DOHH2 (cell line): ENCODE data around the gene TRPC4AP.

ENCODE experiments used
- CTCF ChIP-seq: fragments of 200-600 bp; sonication (generic); IDR thresholded peaks from one replicate; pipeline ENCODE4 v1.5.1; 2014; ENCODE audit warnings: antibody characterized with exemption, mild to moderate bottlenecking, low read depth, low read length; ENCODE audit not compliant: poor library complexity, severe bottlenecking
- EZH2phosphoT487 ChIP-seq: fragments of 200-600 bp; sonication (generic); IDR thresholded peaks from 2 replicates; pipeline ENCODE4 v1.6.1; 2017; ENCODE audit warnings: borderline replicate concordance, mild to moderate bottlenecking, antibody characterized with exemption, low read length, moderate library complexity, mixed read lengths

GRCh38 chr20:35065181-35065580, 27.4 kb downstream of the TRPC4AP start:
- no peak for TF ChIP-seq CTCF
- no peak for TF ChIP-seq EZH2phosphoT487
